Activated CD4-positive, alpha-beta memory T cell treated with anti-CD3 and anti-CD28 coated beads, Interleukin-2, amount 10 ng/mL, durations not matched to agents 7 days and 5 days (primary cell): ENCODE data around the gene ASS1. TPM values are rescaled to one million over a fixed set of nuclear protein-coding genes. Genes with fewer than 3 reads are reported as not detected.

Source experiments
- total RNA-seq, 2 experiments: library from RNA; stranded (reverse); gene quantifications; one replicate each; pipeline ENCODE4 v1.2.3, GENCODE V29; 2021

The ASS1 gene
- total RNA-seq, 2 experiments from 2014 or later: 8.6 to 10.1 TPM

Other genes starting within 250 kb of the ASS1 start
- not detected for gene HMCN2, start 179.2 kb upstream of the ASS1 start, total RNA-seq
- 10 to 100 TPM; 30.7 to 32.2 TPM for gene FUBP3, start 134.6 kb downstream of the ASS1 start, total RNA-seq
- not detected for gene PRDM12, start 219.6 kb downstream of the ASS1 start, total RNA-seq
- gene EXOSC2, start 248.8 kb downstream of the ASS1 start, total RNA-seq: 10 to 100 TPM; 45.2 to 48.7 TPM